K562 (cell line): ENCODE results near the gene TXNDC8. TPM values are rescaled to one million over a fixed set of nuclear protein-coding genes. Genes with fewer than 3 reads are reported as not detected.

ENCODE experiments used
- ATF7 ChIP-seq: fragments of 450-650 bp; IDR thresholded peaks from 2 replicates; pipeline ENCODE4 v1.7.1; 2014; ENCODE audit warnings: mild to moderate bottlenecking, moderate library complexity
- CBX3 ChIP-seq, 2 experiments: IDR thresholded peaks; 1 replicate in 1 of 2; 2 replicates in 1 of 2; pipeline ENCODE4 v1.6.1; 2012; ENCODE audit warnings: inconsistent platforms in 2 of 2, low read length in 2 of 2, borderline replicate concordance in 1 of 2, control low read depth in 1 of 2
- CBX5 ChIP-seq: IDR thresholded peaks from 2 replicates; pipeline ENCODE4 v1.6.1; 2014; ENCODE audit warnings: low read depth, borderline replicate concordance
- CXXC5 ChIP-seq: fragments of 250-450 bp; sonication (Bioruptor Pico); IDR thresholded peaks from 2 replicates; pipeline ENCODE4 v1.8.0; 2022; ENCODE audit warnings: inconsistent platforms, mild to moderate bottlenecking, moderate library complexity
- ELF1 ChIP-seq: fragments of 200-800 bp; sonication (Bioruptor generic); IDR thresholded peaks from 2 replicates; pipeline ENCODE4 v1.6.1; 2016; ENCODE audit warnings: missing genetic modification characterization, missing compliant biosample characterization
- ESRRB ChIP-seq: fragments of 250-450 bp; sonication (Bioruptor Pico); IDR thresholded peaks from 2 replicates; pipeline ENCODE4 v1.5.0; 2020; ENCODE audit warnings: mild to moderate bottlenecking, moderate library complexity, borderline replicate concordance
- FOXA3 ChIP-seq, 2 experiments: fragments of 450-650 bp in 1 of 2; sonication (generic) in 1 of 2; formaldehyde crosslinking; IDR thresholded peaks in 1 of 2; conservative IDR thresholded peaks in 1 of 2; 2 replicates each; pipeline versions ENCODE4 v1.4.0 to v1.8.0; 2020 to 2022; ENCODE audit warnings: mild to moderate bottlenecking in 2 of 2, missing genetic modification reagents in 1 of 2
- FOXK2 ChIP-seq, 2 experiments: fragments of 450-650 bp; IDR thresholded peaks in 1 of 2; conservative IDR thresholded peaks in 1 of 2; 2 replicates each; pipeline ENCODE4 v1.6.1; 2016; ENCODE audit warnings: low read depth in 2 of 2, mild to moderate bottlenecking in 1 of 2
- HLTF ChIP-seq: fragments of 450-650 bp; IDR thresholded peaks from 2 replicates; pipeline ENCODE4 v1.6.1; 2016
- ILK ChIP-seq: fragments of 450-650 bp; IDR thresholded peaks from 2 replicates; pipeline ENCODE4 v1.6.1; 2016; ENCODE audit warnings: missing genetic modification characterization, low read depth, mild to moderate bottlenecking, missing compliant biosample characterization, moderate library complexity, borderline replicate concordance
- KLF1 ChIP-seq: fragments of 450-650 bp; IDR thresholded peaks from 2 replicates; pipeline ENCODE4 v1.6.1; 2016; ENCODE audit warnings: missing genetic modification characterization, missing compliant biosample characterization
- PCBP2 ChIP-seq: fragments of 200-400 bp; formaldehyde crosslinking; IDR thresholded peaks from 2 replicates; pipeline ENCODE4 v1.6.1; 2018; ENCODE audit warnings: low read length, low read depth, mild to moderate bottlenecking, moderate library complexity; ENCODE audit not compliant: poor library complexity, severe bottlenecking
- RB1 ChIP-seq: fragments of 450-650 bp; IDR thresholded peaks from 2 replicates; pipeline ENCODE4 v1.6.1; 2017; ENCODE audit warnings: low read depth, mild to moderate bottlenecking
- RBM22 ChIP-seq: fragments of 200-400 bp; formaldehyde crosslinking; IDR thresholded peaks from 2 replicates; pipeline ENCODE4 v1.6.1; 2018; ENCODE audit warnings: low read length, low read depth; ENCODE audit not compliant: poor library complexity, severe bottlenecking
- SMARCB1 ChIP-seq: IDR thresholded peaks from 2 replicates; pipeline ENCODE4 v1.6.1; 2011; ENCODE audit warnings: improper control_type of control experiment, low read depth; ENCODE audit not compliant: insufficient read length
- STAT6 ChIP-seq: sonication (generic); formaldehyde crosslinking; IDR thresholded peaks from 2 replicates; pipeline ENCODE4 v1.8.1; 2023; ENCODE audit warnings: mild to moderate bottlenecking, missing genetic modification reagents
- SUPT5H ChIP-seq: fragments of 450-650 bp; IDR thresholded peaks from 2 replicates; pipeline ENCODE4 v1.6.1; 2016
- TRIM25 ChIP-seq: fragments of 450-650 bp; IDR thresholded peaks from 2 replicates; pipeline ENCODE4 v1.7.0; 2016; ENCODE audit warnings: borderline replicate concordance
- ZNF699 ChIP-seq: fragments of 250-450 bp; sonication (Bioruptor Pico); IDR thresholded peaks from 2 replicates; pipeline ENCODE4 v1.8.0; 2021; ENCODE audit warnings: mild to moderate bottlenecking, moderate library complexity; ENCODE audit not compliant: insufficient replicate concordance
- polyA plus RNA-seq, 8 experiments: library from polyadenylated mRNA; depleted of rRNA in 4 of 8; stranded (reverse) in 5 of 8; unstranded in 3 of 8; fragments of >200 nt; fragmentation: Nextera tagmentation in 2 of 8; fragmentation: Illumina TruSeq in 1 of 8; extraction: Ambion mirVana in 2 of 8; extraction: Trizol in 1 of 8; gene quantifications; 2 replicates each; pipeline versions ENCODE4 v1.2.1 to v1.2.3, GENCODE V29; 2011 to 2014; ENCODE audit warnings: inconsistent platforms in 1 of 8, missing spikeins in 1 of 8
- total RNA-seq, 7 experiments: library from RNA; depleted of rRNA in 6 of 7; stranded (reverse); fragments of >200 nt in 6 of 7; fragmentation: Illumina TruSeq in 2 of 7; extraction: Trizol in 2 of 7; gene quantifications; 2 replicates each; pipeline versions ENCODE4 v1.2.1 to v1.2.3, GENCODE V29; 2011 to 2021; ENCODE audit warnings: low replicate concordance in 1 of 7
- TF ChIP-seq, protein P1 (sequence below): fragments of 450-650 bp; IDR thresholded peaks from one replicate; pipeline ENCODE4 v1.6.1; 2018; ENCODE audit warnings: mild to moderate bottlenecking, moderate library complexity; ENCODE audit not compliant: partially characterized antibody

The TXNDC8 gene
- total and polyA plus RNA-seq, 9 of the 15 experiments (the other 6 are each of a cell fraction or from before 2014, with no cell fraction given) = not detected

- TF ChIP-seq ATF7 (peak; percentile 70; the same call in 1 of the 2 replicates), CXXC5 (CRISPR knock-in tag) (peak; percentile 99), RBM22 (no peak), SMARCB1 (no peak), ZNF699 (no peak), RB1 (no peak), SUPT5H (no peak), STAT6 (CRISPR knock-in tag) (no peak), KLF1 (tag) (no peak), PCBP2 (no peak), ELF1 (tag) (0 out of 2 replicates have a peak, but pooled peaks have one; percentile 30), FOXA3 (CRISPR knock-in tag; conservative IDR thresholded peaks at IDR 0.05 in 1 of 2, IDR thresholded peaks at IDR 0.05 in 1 of 2) (peak in 1 of 2 experiments; percentile 74; a peak in 2 of 4 replicates), CBX5 (no peak), ESRRB (CRISPR knock-in tag) (no peak), FOXK2 (conservative IDR thresholded peaks at IDR 0.05 in 1 of 2, IDR thresholded peaks at IDR 0.05 in 1 of 2; ENCODE audit: low read depth in 2 of 2) (peak; percentile 91 to 93), HLTF (peak; percentile 98), CBX3 (IDR thresholded peaks at IDR 0.05; ENCODE audit: borderline replicate concordance in 1 of 2, low read length in 2 of 2) (peak in 1 of 2 experiments; percentile 81; a peak in 2 of 3 replicates), TRIM25 (no peak), ILK (tag) (peak; percentile 61)
- TF ChIP-seq, protein P1, sequence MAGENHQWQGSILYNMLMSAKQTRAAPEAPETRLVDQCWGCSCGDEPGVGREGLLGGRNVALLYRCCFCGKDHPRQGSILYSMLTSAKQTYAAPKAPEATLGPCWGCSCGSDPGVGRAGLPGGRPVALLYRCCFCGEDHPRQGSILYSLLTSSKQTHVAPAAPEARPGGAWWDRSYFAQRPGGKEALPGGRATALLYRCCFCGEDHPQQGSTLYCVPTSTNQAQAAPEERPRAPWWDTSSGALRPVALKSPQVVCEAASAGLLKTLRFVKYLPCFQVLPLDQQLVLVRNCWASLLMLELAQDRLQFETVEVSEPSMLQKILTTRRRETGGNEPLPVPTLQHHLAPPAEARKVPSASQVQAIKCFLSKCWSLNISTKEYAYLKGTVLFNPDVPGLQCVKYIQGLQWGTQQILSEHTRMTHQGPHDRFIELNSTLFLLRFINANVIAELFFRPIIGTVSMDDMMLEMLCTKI = no peak
Observed at GRCh38 chr9:110371411-110372007, 33.8 kb upstream of the TXNDC8 start (continued).
